KOPT-K1 (cell line): ENCODE measurements around the gene LNPEP.

Experiments
- H3K27ac ChIP-seq: fragments of 200-600 bp; sonication (generic); 2 replicates; pipeline ENCODE4 v1.5.1; 2016; ENCODE audit warnings: antibody characterized with exemption, mild to moderate bottlenecking, low read depth, low read length; ENCODE audit not compliant: poor library complexity, severe bottlenecking
- H3K36me3 ChIP-seq: fragments of 200-600 bp; sonication (generic); 2 replicates; pipeline ENCODE4 v1.5.1; 2017; ENCODE audit warnings: antibody characterized with exemption, mild to moderate bottlenecking, low read length, moderate library complexity; ENCODE audit not compliant: insufficient read depth
- H3K9me3 ChIP-seq: fragments of 200-600 bp; sonication (generic); 2 replicates; pipeline ENCODE4 v1.5.1; 2017; ENCODE audit warnings: antibody characterized with exemption, low read length, mild to moderate bottlenecking; ENCODE audit not compliant: insufficient read depth, poor library complexity, severe bottlenecking

The LNPEP gene

DNA sequence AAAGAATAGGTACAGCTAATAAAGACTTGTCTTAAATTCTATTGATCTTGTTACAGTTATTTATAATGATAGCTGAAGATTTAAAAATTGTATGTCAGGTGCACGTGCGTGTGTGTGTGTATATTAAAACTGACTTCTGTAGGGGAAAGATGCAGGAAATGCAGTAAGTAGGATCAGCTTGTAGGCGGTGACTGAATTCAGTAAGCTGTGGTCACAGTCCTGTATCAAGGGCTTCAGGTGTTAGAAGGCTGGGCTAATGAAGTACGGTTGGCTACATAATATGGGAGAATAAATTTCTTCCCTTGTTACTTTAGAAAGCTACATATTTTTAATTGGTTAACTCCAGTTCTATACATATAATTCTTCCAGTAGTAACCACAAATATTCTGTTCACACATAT, 54.2 kb downstream of the LNPEP start:
- Histone ChIP-seq H3K36me3 (peaks cover 95% of the 10 kb centered on the region), H3K27ac (no peak overlapping the region), H3K9me3 (no peaks in the 10 kb centered on the region)

DNA sequence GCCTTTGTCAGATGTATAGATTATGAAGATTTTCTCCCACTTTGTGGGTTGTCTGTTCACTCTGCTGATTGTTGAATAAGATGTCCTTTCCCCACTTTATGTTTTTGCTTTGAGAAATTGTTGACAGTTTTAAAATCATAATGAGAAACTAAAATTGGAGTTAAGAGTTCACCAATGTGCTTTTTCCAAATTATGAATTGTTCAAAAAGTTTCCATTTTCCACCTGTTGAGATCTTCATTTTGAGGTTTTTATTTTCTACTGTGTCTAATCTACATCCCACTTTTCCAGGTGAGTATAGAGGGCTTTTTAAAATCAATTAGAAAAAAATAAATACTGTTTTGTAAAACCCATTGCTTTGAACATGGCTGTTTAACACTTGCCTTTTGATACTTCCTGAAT, 55.8 kb downstream of the LNPEP start:
- Histone ChIP-seq H3K9me3 (no peaks in the 10 kb centered on the region), H3K27ac (no peak overlapping the region), H3K36me3 (peaks cover 89% of the 10 kb centered on the region)

DNA sequence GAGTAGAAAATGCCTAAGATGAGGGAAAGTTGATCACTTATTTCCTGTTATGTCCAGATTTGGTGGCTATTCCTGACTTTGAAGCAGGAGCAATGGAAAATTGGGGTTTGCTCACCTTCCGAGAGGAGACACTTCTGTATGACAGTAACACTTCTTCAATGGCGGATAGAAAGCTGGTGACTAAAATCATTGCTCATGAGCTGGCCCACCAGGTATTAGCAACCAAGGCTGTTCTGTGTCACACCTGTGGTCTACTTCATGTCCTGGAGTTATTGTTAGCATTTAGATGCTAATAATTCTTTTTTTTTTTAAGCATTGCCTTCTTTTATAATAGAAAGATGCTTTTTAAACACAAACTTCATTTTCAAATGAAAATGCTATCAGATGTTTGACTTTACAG, 57.9 kb downstream of the LNPEP start:
- Histone ChIP-seq H3K9me3 (no peaks in the 10 kb centered on the region), H3K36me3 (peaks cover 85% of the 10 kb centered on the region), H3K27ac (no peak overlapping the region)

DNA sequence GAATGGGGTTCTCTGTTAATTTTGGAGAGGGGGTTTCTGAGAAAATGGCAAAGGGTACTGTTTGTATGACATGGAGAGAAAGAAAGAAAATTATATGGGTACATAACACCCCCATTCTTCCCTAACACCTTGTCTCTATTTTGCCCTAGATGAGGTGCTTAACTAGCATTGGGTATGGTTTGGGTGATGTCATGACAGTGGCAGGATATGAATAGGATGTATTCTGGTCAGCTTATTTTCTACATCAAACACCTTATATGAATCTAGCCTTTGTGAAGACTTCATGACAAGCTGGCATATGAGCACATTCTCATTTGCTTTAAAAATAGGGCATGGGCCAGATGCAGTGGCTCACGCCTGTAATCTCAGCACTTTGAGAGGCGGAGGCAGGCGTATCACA, 58.6 kb downstream of the LNPEP start:
- Histone ChIP-seq H3K9me3 (no peaks in the 10 kb centered on the region), H3K27ac (no peak overlapping the region), H3K36me3 (peaks cover 88% of the 10 kb centered on the region)

DNA sequence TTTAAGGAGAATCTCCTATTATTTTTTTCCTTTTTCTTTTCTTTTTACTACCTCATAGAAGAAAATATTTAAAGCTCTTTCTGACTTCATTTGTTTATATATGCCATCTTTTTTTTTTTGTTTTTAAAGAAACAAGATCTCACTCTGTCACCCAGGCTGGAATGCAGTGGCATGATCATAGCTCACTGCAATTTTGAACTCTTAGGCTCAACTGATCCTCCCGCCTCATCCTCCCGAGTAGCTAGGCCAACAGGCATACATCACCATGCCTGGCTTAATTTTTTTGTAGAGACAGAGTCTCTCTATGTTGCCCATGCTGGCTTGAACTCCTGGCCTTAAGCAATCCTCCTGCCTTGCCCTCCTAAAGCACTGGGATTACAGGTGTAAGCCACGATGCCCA, 59.5 kb downstream of the LNPEP start:
- H3K9me3 ChIP-seq, result no peaks in the 10 kb centered on the region
- peaks cover 88% of the 10 kb centered on the region for H3K36me3 ChIP-seq
- no peak overlapping the region for H3K27ac ChIP-seq

DNA sequence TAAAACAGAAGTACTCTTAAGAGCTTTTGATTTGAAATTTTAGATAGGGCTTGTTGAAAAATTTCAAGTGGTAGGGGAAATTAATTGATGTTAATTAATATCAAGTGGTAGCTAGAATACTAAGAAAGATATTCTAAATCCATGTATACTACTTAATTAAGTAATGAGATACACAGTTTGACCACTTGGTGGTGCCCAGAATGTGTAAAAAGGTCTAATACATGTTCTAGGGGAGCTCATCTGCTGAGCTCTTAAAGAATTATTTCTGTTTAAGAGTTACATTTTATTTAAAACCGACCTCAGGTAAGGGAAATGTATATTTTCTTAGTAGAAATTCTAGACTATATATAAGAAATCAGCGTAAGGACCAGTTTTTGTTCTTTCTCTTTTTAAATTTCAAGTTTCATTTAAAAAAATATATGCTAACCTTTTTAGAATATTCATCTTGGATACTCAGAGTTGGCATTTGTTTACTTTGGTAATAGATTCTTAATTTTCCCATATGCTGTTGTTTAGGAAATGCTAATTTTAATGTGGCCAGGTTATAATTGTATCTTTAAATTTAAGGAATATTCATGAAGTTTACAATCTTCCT, 61.5 kb downstream of the LNPEP start:
- Histone ChIP-seq H3K27ac (no peak overlapping the region), H3K36me3 (peaks cover 85% of the 10 kb centered on the region), H3K9me3 (no peaks in the 10 kb centered on the region)

DNA sequence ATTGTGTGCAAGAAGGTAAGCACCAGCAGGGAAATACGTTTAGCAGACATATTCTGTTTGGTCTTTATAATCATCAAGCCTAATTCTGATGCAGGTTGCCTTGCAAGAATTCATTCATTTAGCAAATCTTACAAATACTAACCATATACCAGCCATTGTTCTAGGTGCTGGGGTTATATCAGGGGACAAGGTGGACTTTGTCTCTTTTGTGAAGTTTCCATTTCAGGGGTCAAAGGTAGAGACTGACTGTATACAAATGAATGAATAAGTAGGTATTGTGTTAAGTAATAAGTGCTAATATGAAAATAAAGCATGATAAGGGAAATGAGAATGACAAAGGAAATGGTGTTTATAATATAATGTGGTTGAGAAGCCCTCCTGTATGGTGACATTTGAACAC, 64.0 kb downstream of the LNPEP start:
- peaks cover 83% of the 10 kb centered on the region for H3K36me3 ChIP-seq
- no peak overlapping the region for H3K27ac ChIP-seq
- H3K9me3 ChIP-seq, result no peaks in the 10 kb centered on the region

DNA sequence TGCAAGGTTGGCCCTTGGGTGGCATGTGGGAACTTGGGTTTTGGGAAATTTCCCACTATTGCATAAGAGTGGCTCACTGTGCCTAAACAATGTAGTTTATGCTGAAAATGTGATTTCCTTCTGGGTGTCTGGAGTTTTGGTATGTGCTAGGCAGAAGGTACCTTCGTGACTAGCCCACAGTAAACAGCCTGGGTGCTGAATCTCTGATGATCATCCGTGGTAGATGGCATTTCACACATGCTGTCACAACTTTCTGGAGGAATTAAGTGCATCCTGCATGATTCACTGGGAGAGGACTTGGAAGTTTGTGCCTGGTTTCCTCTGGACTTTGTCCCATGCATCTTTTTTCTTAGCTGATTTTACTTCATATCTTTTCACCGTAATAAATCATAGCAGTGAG, 64.5 kb downstream of the LNPEP start:
- Histone ChIP-seq H3K36me3 (peaks cover 83% of the 10 kb centered on the region), H3K9me3 (no peaks in the 10 kb centered on the region), H3K27ac (no peak overlapping the region)

DNA sequence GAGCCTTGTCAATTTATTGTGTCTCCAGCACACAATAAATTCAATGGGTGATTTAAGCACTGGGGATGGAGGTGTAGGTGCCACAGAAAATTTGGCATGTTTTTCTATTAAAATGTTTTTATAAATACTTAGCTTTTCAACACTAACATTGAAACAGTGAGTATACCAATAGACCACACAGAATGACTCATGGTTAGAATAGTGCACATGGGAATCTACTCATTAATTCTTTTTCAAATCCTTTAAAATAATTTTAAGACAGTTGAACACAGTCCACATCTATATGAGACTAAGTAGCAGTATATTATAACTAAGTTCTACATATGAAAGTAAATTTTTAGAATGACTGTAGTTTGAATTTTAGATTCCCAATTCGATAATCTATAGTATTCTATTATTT, 67.1 kb downstream of the LNPEP start:
- Histone ChIP-seq H3K36me3 (peaks cover 89% of the 10 kb centered on the region), H3K9me3 (no peaks in the 10 kb centered on the region), H3K27ac (no peak overlapping the region)

DNA sequence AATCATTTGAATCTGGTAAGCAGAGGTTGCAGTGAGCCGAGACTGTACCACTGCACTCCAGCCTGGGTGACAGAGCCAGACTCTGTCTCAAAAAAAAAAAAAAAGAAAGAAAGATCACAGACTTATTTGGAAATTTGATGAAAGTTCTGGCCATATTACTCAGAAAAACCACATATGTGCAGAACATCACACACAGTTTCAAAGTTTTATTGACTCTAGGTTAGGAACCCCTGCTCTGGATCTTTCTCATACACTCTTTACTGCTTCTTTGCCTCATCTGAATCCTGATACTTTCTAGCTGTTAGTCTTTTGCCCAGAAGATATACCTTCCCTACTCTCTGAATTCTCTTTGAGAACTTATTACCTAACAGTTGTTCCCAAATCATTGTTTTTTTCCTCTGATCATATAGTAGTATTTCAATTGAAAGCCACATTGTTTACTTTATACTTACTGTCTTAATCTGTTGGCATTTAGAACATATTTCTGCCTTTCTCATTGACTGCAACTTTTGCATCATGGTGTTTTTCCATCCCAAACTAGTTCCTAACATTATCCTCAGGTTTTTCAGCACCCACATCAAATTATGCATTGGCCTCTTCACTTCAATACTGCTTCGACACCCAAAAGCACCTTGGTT, 68.7 kb downstream of the LNPEP start:
- H3K27ac ChIP-seq, result no peak overlapping the region
- H3K36me3 ChIP-seq, result peaks cover 85% of the 10 kb centered on the region
- no peaks in the 10 kb centered on the region for H3K9me3 ChIP-seq

DNA sequence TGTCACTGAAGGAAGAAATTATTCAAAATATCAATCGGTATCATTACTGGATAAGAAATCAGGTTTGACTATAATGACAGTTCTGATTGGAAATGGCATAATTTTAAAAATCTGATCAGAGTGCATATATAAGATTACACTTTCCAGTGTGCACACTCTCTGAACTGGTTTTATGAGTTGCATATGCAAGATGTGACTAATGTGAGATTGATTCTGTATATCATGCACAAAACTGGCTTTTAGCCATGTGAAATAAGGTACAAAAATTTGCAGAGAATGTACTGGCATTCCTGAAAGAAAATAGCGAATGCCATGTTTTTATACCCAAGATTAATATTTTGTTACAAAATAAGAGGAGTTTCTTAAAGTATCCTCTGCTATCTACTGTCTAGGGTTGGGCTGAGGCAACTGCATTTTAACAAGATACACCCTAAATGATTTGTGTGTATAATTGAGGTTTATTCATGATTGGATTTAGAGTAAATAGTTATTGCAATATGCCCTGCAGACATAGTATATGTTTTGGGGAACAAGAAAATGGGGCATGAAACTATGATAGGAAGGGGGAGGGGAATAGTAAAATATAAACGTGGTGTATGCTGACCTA, 70.7 kb downstream of the LNPEP start:
- peaks cover 80% of the 10 kb centered on the region for H3K36me3 ChIP-seq
- H3K9me3 ChIP-seq, result no peaks in the 10 kb centered on the region
- H3K27ac ChIP-seq, result no peak overlapping the region

DNA sequence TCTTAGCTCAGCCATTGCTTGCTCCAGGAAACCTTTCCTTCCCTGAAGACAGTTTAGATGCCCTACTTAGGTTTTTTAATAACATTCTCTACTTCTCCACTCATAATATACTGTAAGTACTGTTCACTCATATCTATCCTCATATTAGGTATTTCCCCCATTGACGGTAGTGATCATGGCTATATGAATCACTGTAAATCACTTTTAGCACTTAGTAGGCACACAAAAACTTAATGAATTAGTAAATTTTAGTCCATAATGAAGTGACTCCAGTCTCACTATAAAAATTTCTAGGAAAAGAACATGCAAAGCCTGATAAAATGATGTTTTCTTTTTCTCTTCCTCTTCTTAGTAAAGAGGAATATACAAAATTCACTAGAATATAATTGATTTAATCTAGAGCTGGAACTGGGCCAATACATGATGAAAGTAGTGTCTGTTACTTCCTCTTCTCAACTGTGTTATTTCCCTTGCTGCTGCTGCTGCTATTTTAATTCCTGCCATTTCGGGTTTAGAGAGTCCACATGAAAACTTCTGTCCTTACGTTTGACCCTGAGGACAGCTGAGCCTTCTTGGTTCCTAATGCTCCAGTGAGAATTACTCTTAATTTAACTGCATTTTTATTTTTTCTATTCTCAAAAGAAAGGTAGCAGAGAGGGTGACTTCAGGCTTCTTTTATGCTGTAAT, 73.5 kb downstream of the LNPEP start:
- Histone ChIP-seq H3K9me3 (no peaks in the 10 kb centered on the region), H3K27ac (no peak overlapping the region), H3K36me3 (peaks cover 81% of the 10 kb centered on the region)

DNA sequence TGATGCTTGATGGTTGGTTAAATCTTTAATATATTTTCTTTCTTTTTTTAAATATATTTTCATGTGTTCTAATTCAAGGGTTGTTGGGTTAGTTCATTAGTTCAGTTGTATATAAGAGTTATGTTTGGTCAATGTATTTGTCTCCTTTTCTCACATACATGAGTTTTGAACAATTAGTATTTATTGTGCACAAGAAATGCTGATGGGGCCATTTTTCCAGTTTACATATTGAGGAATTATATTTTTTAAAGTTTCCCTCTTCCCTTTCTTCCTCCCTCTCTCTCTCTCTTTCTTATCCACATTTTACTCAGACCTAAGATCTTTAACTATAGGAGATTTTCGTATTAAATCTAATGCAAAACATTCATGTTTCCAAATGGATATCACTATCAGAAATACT, 74.0 kb downstream of the LNPEP start:
- Histone ChIP-seq H3K36me3 (peaks cover 81% of the 10 kb centered on the region), H3K9me3 (no peaks in the 10 kb centered on the region), H3K27ac (no peak overlapping the region)

DNA sequence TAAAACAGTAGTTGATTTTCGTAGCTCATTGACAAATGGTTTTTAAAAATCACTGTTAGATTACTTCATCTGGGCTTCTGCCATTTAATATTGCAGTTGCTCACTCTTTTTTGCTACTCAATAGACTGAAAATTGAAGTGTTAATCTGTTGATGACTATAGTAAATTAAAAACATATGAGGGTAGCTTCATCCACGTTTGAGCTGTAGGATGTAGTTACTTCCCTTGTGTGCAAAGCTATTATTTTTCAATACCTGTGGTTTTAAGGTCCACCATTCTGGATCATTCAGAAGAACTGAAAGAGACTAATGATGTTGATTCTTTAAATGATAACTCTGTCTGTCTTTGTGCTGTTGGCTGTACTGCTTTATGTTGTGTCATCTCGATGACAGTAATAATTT, 74.7 kb downstream of the LNPEP start:
- Histone ChIP-seq H3K27ac (no peak overlapping the region), H3K9me3 (no peaks in the 10 kb centered on the region), H3K36me3 (peaks cover 81% of the 10 kb centered on the region)

DNA sequence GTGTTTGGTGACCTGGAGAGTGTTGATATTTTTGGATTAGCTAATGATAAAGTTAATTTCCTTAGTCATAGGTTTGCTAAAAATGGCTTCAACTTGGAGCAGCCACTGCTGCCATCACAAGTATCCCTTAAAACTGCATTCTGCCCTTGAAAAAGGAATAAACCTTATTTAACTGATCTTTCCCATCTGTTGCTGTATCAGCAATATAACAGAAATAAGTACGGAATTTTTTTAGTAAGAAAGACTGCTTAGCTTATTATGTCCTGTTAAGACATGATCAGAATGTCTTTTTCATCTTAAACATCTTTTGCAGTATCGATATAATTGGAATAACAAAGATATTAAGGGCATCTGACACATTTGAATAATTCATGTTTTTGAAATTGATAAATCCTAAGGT, 75.7 kb downstream of the LNPEP start:
- peaks cover 83% of the 10 kb centered on the region for H3K36me3 ChIP-seq
- H3K27ac ChIP-seq, result no peak overlapping the region
- H3K9me3 ChIP-seq, result no peaks in the 10 kb centered on the region
